GM20431 (cell line): ENCODE measurements around the gene CSNK2B.

Experiments used
- in situ Hi-C: fragments of 300-500 bp; cut with MseI, MboI; formaldehyde crosslinking; loops from one replicate; pipeline ENCODE4 v1.15.0; 2020; ENCODE audit warnings: low sequenced_read_pairs; ENCODE audit not compliant: unreplicated experiment

The CSNK2B gene

GRCh38 chr6:31665501-31666336, at the start of gene CSNK2B:
CSNK2B (plus strand) TSS chr6:31666080; CDS start chr6:31666832, 752 bp downstream.
- in situ Hi-C loops, result no loop called here

GRCh38 chr6:31617010-31617409, 48.9 kb upstream of the CSNK2B start:
- in situ Hi-C loops, result no loop called here

GRCh38 chr6:31619805-31620585, 45.9 kb upstream of the CSNK2B start:
- in situ Hi-C loops, result no loop called here

- in situ Hi-C loops, result no loop called here
Observed at GRCh38 chr6:31620586-31621319, 45.1 kb upstream of the CSNK2B start, which contains the start of gene PRRC2A. PRRC2A (plus strand) TSS chr6:31620715; CDS start chr6:31622790, 2,075 bp downstream.

- in situ Hi-C loops, result no loop called here
Observed at GRCh38 chr6:31621320-31621939, 44.5 kb upstream of the CSNK2B start.

- in situ Hi-C loops, result no loop called here
Observed at GRCh38 chr6:31621991-31622390, 43.9 kb upstream of the CSNK2B start.

- in situ Hi-C loops, result no loop called here
Observed at GRCh38 chr6:31622684-31623091, 43.2 kb upstream of the CSNK2B start.

- in situ Hi-C loops, result no loop called here
Observed at GRCh38 chr6:31624070-31624469, 41.8 kb upstream of the CSNK2B start.

GRCh38 chr6:31626952-31627351, 38.9 kb upstream of the CSNK2B start:
- in situ Hi-C loops, result no loop called here

GRCh38 chr6:31627690-31628287, 38.1 kb upstream of the CSNK2B start:
- in situ Hi-C loops, result no loop called here

- in situ Hi-C loops, result no loop called here
Observed at GRCh38 chr6:31629014-31629413, 36.9 kb upstream of the CSNK2B start.

GRCh38 chr6:31630177-31630934, 35.5 kb upstream of the CSNK2B start:
- in situ Hi-C loops, result no loop called here

- in situ Hi-C loops, result no loop called here
Observed at GRCh38 chr6:31631209-31631608, 34.7 kb upstream of the CSNK2B start.

GRCh38 chr6:31631681-31632278, 34.1 kb upstream of the CSNK2B start:
- in situ Hi-C loops, result no loop called here

- in situ Hi-C loops, result no loop called here
Observed at GRCh38 chr6:31632279-31632946, 33.5 kb upstream of the CSNK2B start.

GRCh38 chr6:31633447-31633846, 32.4 kb upstream of the CSNK2B start:
- in situ Hi-C loops, result no loop called here

GRCh38 chr6:31634131-31634530, 31.7 kb upstream of the CSNK2B start:
- in situ Hi-C loops, result no loop called here

GRCh38 chr6:31634969-31635575, 30.8 kb upstream of the CSNK2B start:
- in situ Hi-C loops, result no loop called here
